Stimulated activated memory B cell treated with anti-CD40 and anti-IgM and Interleukin-4, amounts not matched to agents 10 μg/mL and 1 μg/mL and 100 μg/mL, for 72 hours (primary cell): ENCODE measurements around the gene HMOX1.
"Not testable (repeated sequence)": the region's sequence is repeated elsewhere in the genome, so short reads cannot be mapped to it uniquely, and the experiment has no call there.

Experiments used
- ATAC-seq: fragments of 150-1000 bp; cut with Tn5 transposase; 2 replicates; pipeline ENCODE4 v1.10.0; 2021
- H3K27ac Mint-ChIP-seq: one replicate; pipeline ENCODE4 v1.8.0; 2022; ENCODE audit warnings: mild to moderate bottlenecking, mixed read lengths
- H3K27me3 Mint-ChIP-seq: one replicate; pipeline ENCODE4 v1.8.0; 2022; ENCODE audit warnings: mixed read lengths
- H3K36me3 Mint-ChIP-seq: one replicate; pipeline ENCODE4 v1.8.0; 2022; ENCODE audit warnings: mixed read lengths
- H3K4me1 Mint-ChIP-seq: one replicate; pipeline ENCODE4 v1.8.0; 2022; ENCODE audit warnings: mixed read lengths
- H3K4me3 Mint-ChIP-seq: one replicate; pipeline ENCODE4 v1.8.0; 2022; ENCODE audit warnings: mild to moderate bottlenecking, moderate library complexity, mixed read lengths
- H3K9me3 Mint-ChIP-seq: one replicate; pipeline ENCODE4 v1.8.0; 2022; ENCODE audit warnings: mixed read lengths

Gene HMOX1

DNA sequence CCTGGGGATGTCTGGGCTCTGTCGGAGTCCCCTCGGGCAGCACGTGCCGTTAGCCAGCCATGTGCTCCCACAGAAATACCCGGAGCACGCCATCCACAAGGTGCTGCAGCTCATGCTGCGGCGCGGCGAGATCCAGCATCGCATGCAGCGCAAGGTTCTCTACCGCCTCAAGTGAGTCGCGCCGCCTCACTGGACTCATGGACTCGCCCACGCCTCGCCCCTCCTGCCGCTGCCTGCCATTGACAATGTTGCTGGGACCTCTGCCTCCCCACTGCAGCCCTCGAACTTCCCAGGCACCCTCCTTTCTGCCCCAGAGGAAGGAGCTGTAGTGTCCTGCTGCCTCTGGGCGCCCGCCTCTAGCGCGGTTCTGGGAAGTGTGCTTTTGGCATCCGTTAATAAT lies 43.2 kb downstream of the HMOX1 start:
- H3K36me3 Mint-ChIP-seq = peaks cover 64% of the 10 kb centered on the region
- no peak overlapping the region for H3K27ac Mint-ChIP-seq
- no peaks in the 10 kb centered on the region for H3K27me3 Mint-ChIP-seq

GRCh38 chr22:35424761-35425160 lies 43.9 kb downstream of the HMOX1 start:
- peak overlapping the region; percentile 11 for H3K27ac Mint-ChIP-seq
- no peak for ATAC-seq
- H3K9me3 Mint-ChIP-seq = no peaks in the 10 kb centered on the region
- peaks cover 24% of the 10 kb centered on the region for H3K4me1 Mint-ChIP-seq
- H3K27me3 Mint-ChIP-seq = no peaks in the 10 kb centered on the region
- H3K4me3 Mint-ChIP-seq = no peak overlapping the region
- peaks cover 64% of the 10 kb centered on the region for H3K36me3 Mint-ChIP-seq

More for the DNA sequence above, 43.2 kb downstream of the HMOX1 start:
- no peaks in the 10 kb centered on the region for H3K9me3 Mint-ChIP-seq
- ATAC-seq = no peak
- H3K4me1 Mint-ChIP-seq = peaks cover 29% of the 10 kb centered on the region
- no peak overlapping the region for H3K4me3 Mint-ChIP-seq

- Mint-ChIP-seq H3K9me3 (no peaks in the 10 kb centered on the region), H3K27me3 (no peaks in the 10 kb centered on the region), H3K4me3 (no peak overlapping the region), H3K4me1 (peaks cover 29% of the 10 kb centered on the region), H3K36me3 (peaks cover 62% of the 10 kb centered on the region), H3K27ac (peak overlapping the region; percentile 55)
- ATAC-seq = no peak
Measured at GRCh38 chr22:35425546-35425945, 44.6 kb downstream of the HMOX1 start.

DNA sequence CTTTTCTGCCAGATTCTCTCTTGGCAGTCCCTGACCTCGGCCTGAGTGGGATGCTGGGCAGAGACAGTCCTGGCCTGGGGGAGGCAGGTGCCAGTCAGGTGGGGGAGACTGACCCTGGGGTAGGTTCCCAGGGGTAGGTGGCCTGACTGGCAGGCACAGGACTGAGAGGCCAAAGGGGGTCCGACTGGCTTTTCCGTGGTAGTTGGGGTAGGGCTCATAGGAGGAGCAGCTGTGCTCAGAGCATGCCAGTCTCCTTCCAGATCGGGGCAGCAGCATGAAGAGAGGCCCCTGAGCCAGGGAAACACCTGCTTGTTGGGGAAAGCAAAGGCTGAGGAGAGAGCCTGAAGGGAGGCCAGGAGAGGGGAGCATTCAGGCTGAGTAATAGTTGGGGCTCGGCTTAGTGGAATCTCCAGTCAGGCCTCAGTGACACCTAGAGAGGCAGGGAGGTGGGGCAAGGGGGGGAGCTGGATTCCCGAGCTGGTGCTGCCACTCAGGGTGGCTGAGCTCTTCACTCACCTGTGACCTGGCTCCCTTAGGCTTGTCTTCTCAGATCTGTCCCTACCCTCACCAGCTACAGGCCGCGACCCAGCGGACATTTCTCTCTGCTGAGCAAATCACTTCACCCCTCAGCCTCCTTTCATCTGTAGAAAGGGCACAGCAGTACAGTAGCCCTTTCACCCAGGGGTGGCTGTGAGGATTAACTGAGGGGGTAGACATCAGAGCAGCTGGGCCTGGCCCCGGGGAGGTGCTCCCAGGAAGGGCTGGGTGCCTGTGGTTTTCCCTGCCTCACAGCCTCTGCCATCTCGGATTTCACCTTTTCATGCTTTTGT lies 45.3 kb downstream of the HMOX1 start:
- no peaks in the 10 kb centered on the region for H3K9me3 Mint-ChIP-seq
- peak overlapping the region; percentile 55 for H3K27ac Mint-ChIP-seq
- peaks cover 59% of the 10 kb centered on the region for H3K36me3 Mint-ChIP-seq
- H3K27me3 Mint-ChIP-seq = no peaks in the 10 kb centered on the region
- peaks cover 29% of the 10 kb centered on the region for H3K4me1 Mint-ChIP-seq
- peak; percentile 34 for ATAC-seq
- no peak overlapping the region for H3K4me3 Mint-ChIP-seq

DNA sequence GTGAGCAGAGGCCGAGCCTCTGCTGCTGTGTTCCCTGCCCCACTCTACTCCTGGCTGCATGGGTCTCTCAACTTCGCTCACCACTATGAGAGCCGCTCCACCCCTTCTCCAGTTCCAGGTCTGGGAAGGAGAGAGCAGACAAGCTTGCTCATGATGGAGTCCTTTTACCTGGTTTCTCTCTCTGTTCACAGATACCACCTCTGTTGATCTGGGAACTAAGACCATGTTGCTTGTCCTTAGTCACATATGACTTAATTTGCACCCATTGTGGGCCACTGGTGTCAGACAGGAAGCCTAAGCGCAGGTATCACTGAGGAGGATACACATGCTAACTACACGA lies 45.9 kb downstream of the HMOX1 start:
- Mint-ChIP-seq H3K4me1 (peaks cover 28% of the 10 kb centered on the region), H3K27me3 (no peaks in the 10 kb centered on the region), H3K9me3 (no peaks in the 10 kb centered on the region), H3K36me3 (peaks cover 57% of the 10 kb centered on the region), H3K27ac (no peak overlapping the region), H3K4me3 (no peak overlapping the region)
- no peak for ATAC-seq

GRCh38 chr22:35430897-35431322 lies 50.0 kb downstream of the HMOX1 start:
- Mint-ChIP-seq H3K9me3 (peaks cover 5% of the 10 kb centered on the region), H3K27me3 (no peaks in the 10 kb centered on the region), H3K36me3 (peaks cover 57% of the 10 kb centered on the region), H3K27ac (no peak overlapping the region), H3K4me1 (peaks cover 8% of the 10 kb centered on the region), H3K4me3 (no peak overlapping the region)
- ATAC-seq = peak; percentile 79

- Mint-ChIP-seq H3K9me3 (peaks cover 5% of the 10 kb centered on the region), H3K27ac (no peak overlapping the region), H3K36me3 (peaks cover 63% of the 10 kb centered on the region), H3K27me3 (no peaks in the 10 kb centered on the region), H3K4me1 (peaks cover 10% of the 10 kb centered on the region), H3K4me3 (no peak overlapping the region)
- ATAC-seq = no peak
Measured at GRCh38 chr22:35431483-35432227, 50.8 kb downstream of the HMOX1 start.

- no peak for ATAC-seq
- no peaks in the 10 kb centered on the region for H3K27me3 Mint-ChIP-seq
Measured at GRCh38 chr22:35432228-35432905, 51.5 kb downstream of the HMOX1 start.

GRCh38 chr22:35434061-35434710 lies 53.3 kb downstream of the HMOX1 start:
- Mint-ChIP-seq H3K4me1 (peaks cover 11% of the 10 kb centered on the region), H3K4me3 (no peak overlapping the region), H3K9me3 (peaks cover 18% of the 10 kb centered on the region), H3K27ac (no peak overlapping the region), H3K27me3 (no peaks in the 10 kb centered on the region), H3K36me3 (peaks cover 87% of the 10 kb centered on the region)
- no peak for ATAC-seq

More at GRCh38 chr22:35432228-35432905, 51.5 kb downstream of the HMOX1 start:
- Mint-ChIP-seq H3K4me1 (peaks cover 11% of the 10 kb centered on the region), H3K36me3 (peaks cover 70% of the 10 kb centered on the region), H3K4me3 (no peak overlapping the region), H3K9me3 (peaks cover 5% of the 10 kb centered on the region), H3K27ac (no peak overlapping the region)

DNA sequence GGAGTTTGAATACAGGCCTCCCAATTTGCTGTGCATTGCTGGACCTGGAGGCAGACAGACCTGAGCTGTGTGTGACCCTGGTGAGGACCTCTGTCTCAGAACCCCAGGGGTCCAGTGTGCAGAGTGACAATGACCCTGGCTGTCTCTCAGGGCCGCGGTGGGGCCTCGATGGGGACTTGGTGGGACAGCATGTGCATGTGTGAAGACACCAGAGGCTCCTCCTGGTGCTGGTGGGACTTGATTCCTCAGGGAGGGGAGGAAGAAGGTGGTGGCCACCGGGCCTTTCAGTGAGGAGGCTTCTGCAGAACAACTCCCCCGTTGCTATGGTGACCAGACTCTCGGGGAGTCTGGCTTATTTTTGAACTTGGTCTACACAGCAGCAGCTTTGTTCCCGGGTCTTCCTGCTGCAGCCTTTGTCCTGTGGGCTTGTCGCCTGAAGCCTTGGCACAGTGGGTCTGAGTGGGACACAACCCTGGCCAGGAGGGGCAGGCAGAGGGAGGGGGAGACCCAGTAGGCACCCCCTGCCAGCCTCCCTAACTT lies 54.4 kb downstream of the HMOX1 start:
- Mint-ChIP-seq H3K4me1 (peaks cover 10% of the 10 kb centered on the region), H3K9me3 (peaks cover 21% of the 10 kb centered on the region)
- no peak for ATAC-seq

DNA sequence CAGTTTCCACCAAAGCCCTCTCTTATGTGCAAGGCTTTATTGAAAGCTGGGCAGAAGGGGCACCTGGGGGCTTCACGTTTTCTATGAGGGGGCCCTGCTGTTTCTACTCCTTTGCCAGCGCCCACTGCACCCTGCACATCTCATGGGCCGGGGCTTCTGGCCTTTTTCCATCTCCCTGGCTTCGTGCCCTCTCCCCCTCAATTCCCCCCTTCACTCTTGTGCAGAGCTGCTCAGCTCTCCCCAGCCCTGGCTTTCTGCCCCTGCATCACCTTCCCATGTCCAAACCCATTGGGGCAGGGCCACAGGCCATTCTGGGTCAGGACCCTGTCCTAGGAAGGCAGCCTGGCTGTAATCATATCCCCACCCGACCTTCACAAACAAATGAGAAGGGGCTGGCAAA lies 55.5 kb downstream of the HMOX1 start:
- ATAC-seq = no peak
- no peaks in the 10 kb centered on the region for H3K27me3 Mint-ChIP-seq
- H3K27ac Mint-ChIP-seq = no peak overlapping the region
- no peak overlapping the region for H3K4me3 Mint-ChIP-seq
- peaks cover 21% of the 10 kb centered on the region for H3K9me3 Mint-ChIP-seq
- peaks cover 10% of the 10 kb centered on the region for H3K4me1 Mint-ChIP-seq
- H3K36me3 Mint-ChIP-seq = peaks cover 88% of the 10 kb centered on the region

More for the DNA sequence above, 54.4 kb downstream of the HMOX1 start:
- Mint-ChIP-seq H3K36me3 (peaks cover 83% of the 10 kb centered on the region), H3K4me3 (no peak overlapping the region), H3K27me3 (no peaks in the 10 kb centered on the region), H3K27ac (peak overlapping the region; percentile 24)

GRCh38 chr22:35437049-35437448 lies 56.2 kb downstream of the HMOX1 start:
- H3K4me3 Mint-ChIP-seq = no peak overlapping the region
- ATAC-seq = no peak
- H3K36me3 Mint-ChIP-seq = peaks cover 88% of the 10 kb centered on the region
- peaks cover 21% of the 10 kb centered on the region for H3K9me3 Mint-ChIP-seq
- no peaks in the 10 kb centered on the region for H3K27me3 Mint-ChIP-seq
- peaks cover 10% of the 10 kb centered on the region for H3K4me1 Mint-ChIP-seq
- no peak overlapping the region for H3K27ac Mint-ChIP-seq

DNA sequence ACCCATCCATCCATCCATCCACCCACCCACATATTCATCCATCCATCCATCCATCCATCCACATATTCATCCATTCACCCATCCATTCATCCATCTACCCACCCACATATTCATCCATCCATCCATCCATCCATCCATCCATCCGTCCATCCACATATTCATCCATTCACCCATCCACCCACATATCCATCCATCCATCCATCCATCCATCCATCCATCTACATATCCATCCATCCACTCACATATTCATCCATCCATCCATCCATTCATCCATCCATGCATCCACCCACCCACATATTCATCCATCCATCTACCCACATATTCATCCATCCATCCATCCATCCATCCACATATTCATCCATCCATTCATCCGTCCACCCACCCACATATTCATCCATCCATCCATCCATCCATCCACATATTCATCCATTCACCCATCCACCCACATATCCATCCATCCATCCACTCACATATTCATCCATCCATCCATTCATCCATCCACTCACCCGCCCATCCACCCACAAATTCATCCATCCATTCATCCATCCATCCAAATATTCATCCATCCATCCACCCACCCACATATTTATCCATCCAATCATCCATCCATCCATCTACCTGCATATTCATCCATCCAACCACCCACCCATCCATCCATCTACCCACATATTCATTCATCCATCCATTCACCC lies 57.9 kb downstream of the HMOX1 start:
- H3K9me3 Mint-ChIP-seq = peaks cover 16% of the 10 kb centered on the region
- not testable (repeated sequence) for H3K27me3 Mint-ChIP-seq, ATAC-seq, H3K4me3 Mint-ChIP-seq, H3K27ac Mint-ChIP-seq
- H3K36me3 Mint-ChIP-seq = peaks cover 80% of the 10 kb centered on the region
- peaks cover 10% of the 10 kb centered on the region for H3K4me1 Mint-ChIP-seq

- Mint-ChIP-seq H3K9me3 (peaks cover 16% of the 10 kb centered on the region), H3K4me3 (no peak overlapping the region), H3K27ac (no peak overlapping the region), H3K27me3 (no peaks in the 10 kb centered on the region), H3K4me1 (peaks cover 10% of the 10 kb centered on the region), H3K36me3 (peaks cover 80% of the 10 kb centered on the region)
- ATAC-seq = no peak
Measured at GRCh38 chr22:35439365-35439717, 58.4 kb downstream of the HMOX1 start.
